ENCODE results near the gene S100A11. TPM values are rescaled to one million over a fixed set of nuclear protein-coding genes. Genes with fewer than 3 reads are reported as not detected.

S100A11 gene
- total RNA-seq, 1 donor from 2014 or later: 559 TPM

DNA sequence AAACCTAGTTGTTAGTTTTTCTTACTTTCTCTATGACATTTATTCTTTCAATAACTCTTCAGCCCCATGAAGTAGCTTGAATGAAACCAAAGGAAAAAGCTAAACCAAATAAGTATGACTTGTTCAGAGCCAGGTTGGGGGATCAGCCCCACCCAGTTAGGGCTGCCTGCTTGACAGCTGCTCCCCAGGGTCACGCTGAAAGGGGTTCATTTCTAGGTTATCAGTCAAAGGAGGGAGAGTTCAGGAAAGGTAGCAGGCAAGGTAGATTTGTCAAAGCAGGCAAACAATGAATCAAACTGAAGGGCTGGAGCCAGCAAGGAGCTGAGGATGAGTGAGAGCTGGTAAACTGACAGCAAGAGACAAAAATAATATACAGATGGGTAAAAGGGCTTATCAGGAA is 3.1 kb upstream of the S100A11 start:
- Histone ChIP-seq H3K27ac (no peak overlapping the region), H3K36me3 (no peaks in the 10 kb centered on the region), H3K4me3 (no peak overlapping the region), H3K4me1 (peaks cover 7% of the 10 kb centered on the region), H3K9me3 (no peaks in the 10 kb centered on the region), H3K27me3 (no peaks in the 10 kb centered on the region)
- intact Hi-C loops (cut with DNase I): no loop called here
- no peak for TF ChIP-seq POLR2AphosphoS5 (IDR thresholded peaks at IDR 0.05; ENCODE audit: insufficient read depth in 1 of 2, low read depth in 1 of 2)
- no peak for TF ChIP-seq POLR2A (IDR thresholded peaks at IDR 0.05)
- no peak for TF ChIP-seq CTCF (IDR thresholded peaks at IDR 0.05)
- DNase-seq (ENCODE audit: extremely low spot score in 2 of 2): no peak

DNA sequence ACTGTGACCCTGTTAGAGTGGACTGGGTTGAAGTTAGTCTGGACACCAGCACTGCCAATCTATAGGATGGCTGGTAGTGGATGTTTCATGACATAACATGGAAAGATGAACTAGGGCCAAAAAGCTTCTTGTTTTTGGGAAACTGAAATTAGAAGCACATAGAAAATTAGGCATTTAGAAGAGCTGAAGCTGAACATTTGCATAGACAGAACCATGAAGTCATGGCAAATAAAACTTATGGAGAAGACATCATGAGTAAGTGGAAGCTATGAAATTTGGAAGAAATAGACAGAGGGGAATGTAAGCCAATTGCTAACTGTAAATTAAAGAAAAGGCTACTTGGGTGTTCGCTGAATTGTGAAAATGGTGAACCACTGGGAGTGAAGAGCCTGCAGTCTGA is 2.7 kb upstream of the S100A11 start:
- H3K4me1 ChIP-seq: peaks cover 11% of the 10 kb centered on the region
- H3K9me3 ChIP-seq: no peaks in the 10 kb centered on the region
- H3K27ac ChIP-seq: no peak overlapping the region
- H3K4me3 ChIP-seq: no peak overlapping the region
- no peak for DNase-seq (ENCODE audit: extremely low spot score in 2 of 2)
- no peaks in the 10 kb centered on the region for H3K36me3 ChIP-seq
- intact Hi-C loops (cut with DNase I): no loop called here
- no peak for TF ChIP-seq CTCF (IDR thresholded peaks at IDR 0.05)
- H3K27me3 ChIP-seq: no peaks in the 10 kb centered on the region

DNA sequence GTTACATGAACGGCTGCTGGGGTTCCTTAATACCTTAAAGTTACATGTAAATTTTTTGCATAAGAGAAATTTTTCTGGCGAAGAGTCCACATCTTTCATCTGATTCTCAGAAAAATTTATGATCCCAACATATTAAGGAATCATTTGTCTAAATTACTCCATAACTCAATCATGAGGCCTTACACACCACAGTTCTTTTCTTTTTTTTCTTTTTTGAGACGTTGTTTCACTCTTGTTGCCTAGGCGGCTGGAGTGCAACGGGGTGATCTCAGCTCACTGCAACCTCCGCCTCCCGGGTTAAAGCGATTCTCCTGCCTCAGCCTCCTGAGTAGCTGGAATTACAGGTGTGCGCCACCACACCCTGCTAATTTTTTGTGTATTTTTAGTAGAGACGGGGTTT is 2.1 kb upstream of the S100A11 start:
- intact Hi-C loops (cut with DNase I): no loop called here
- Histone ChIP-seq H3K27ac (no peak overlapping the region), H3K4me1 (peaks cover 17% of the 10 kb centered on the region)

GRCh38 chr1:152035539-152036266 is 1.1 kb downstream of the S100A11 start:
- TF ChIP-seq POLR2AphosphoS5 (IDR thresholded peaks at IDR 0.05; ENCODE audit: insufficient read depth in 1 of 2, low read depth in 1 of 2) (no peak), CTCF (IDR thresholded peaks at IDR 0.05) (no peak), POLR2A (IDR thresholded peaks at IDR 0.05) (no peak)
- DNase-seq (ENCODE audit: extremely low spot score in 2 of 2): no peak
- intact Hi-C loops (cut with DNase I): no loop called here

More for the DNA sequence above, 2.1 kb upstream of the S100A11 start:
- DNase-seq (ENCODE audit: extremely low spot score in 2 of 2): no peak
- Histone ChIP-seq H3K9me3 (no peaks in the 10 kb centered on the region), H3K4me3 (no peak overlapping the region), H3K36me3 (peaks cover 0 to under 1% of the 10 kb centered on the region in 2 donors), H3K27me3 (no peaks in the 10 kb centered on the region)
- TF ChIP-seq POLR2AphosphoS5 (IDR thresholded peaks at IDR 0.05; ENCODE audit: insufficient read depth in 1 of 2, low read depth in 1 of 2) (no peak), POLR2A (IDR thresholded peaks at IDR 0.05) (no peak), CTCF (IDR thresholded peaks at IDR 0.05) (no peak)

More at GRCh38 chr1:152035539-152036266, 1.1 kb downstream of the S100A11 start:
- H3K36me3 ChIP-seq: peaks cover 0 to 32% of the 10 kb centered on the region in 2 donors
- no peaks in the 10 kb centered on the region for H3K9me3 ChIP-seq
- H3K27ac ChIP-seq: peak overlapping the region; percentile 95
- H3K27me3 ChIP-seq: no peaks in the 10 kb centered on the region
- H3K4me3 ChIP-seq: peak overlapping the region; percentile 85 to 90
- H3K4me1 ChIP-seq: peaks cover 27% of the 10 kb centered on the region

Data from vagina (tissue), 2 donors.